ENCODE results near the gene CPNE7. TPM values are rescaled to one million over a fixed set of nuclear protein-coding genes. Genes with fewer than 3 reads are reported as not detected.
A peak's percentile ranks its signal among the peaks of the same experiment; 100 is the strongest.

Gene CPNE7
- total and polyA plus RNA-seq, 2 of the 4 experiments (the other 2 are of a cell fraction): 5.4 to 17.4 TPM

GRCh38 chr16:89529097-89529496, 46.5 kb upstream of the CPNE7 start:
- ChIA-PET POLR2A (ENCODE audit: unreplicated experiment) (no interaction called here), CTCF (interaction anchor here (0.6 kb wide), 1 partner anchor 46 kb away, joined by 3 read pairs; no protein-coding TSS in a partner anchor)
- H3K27me3 ChIP-seq (ENCODE audit: control insufficient read depth, insufficient read depth, low read length): no peaks in the 10 kb centered on the region
- H3K18ac ChIP-seq (ENCODE audit: low read depth, low read length): no peak overlapping the region
- H3K4ac ChIP-seq (ENCODE audit: low read depth, low read length): no peak overlapping the region
- H3K9ac ChIP-seq (ENCODE audit: low read depth, low read length): no peak overlapping the region
- no peak overlapping the region for H2BK20ac ChIP-seq (ENCODE audit: low read depth, low read length)
- DNase-seq (no peak), ATAC-seq (ENCODE audit: low read depth) (no peak)
- no peak overlapping the region for H3K14ac ChIP-seq (replicated peaks; ENCODE audit: low read depth, low read length)
- H3K56ac ChIP-seq (ENCODE audit: extremely low read depth, insufficient read depth, low read length): no peak overlapping the region
- no peak overlapping the region for H3K4me2 ChIP-seq (ENCODE audit: low read depth, low read length)
- intact Hi-C loops (cut with micrococcal nuclease) (no loop called here), dilution Hi-C loops (cut with HindIII; ENCODE audit: low sequenced_read_pairs, unreplicated experiment) (no loop called here), in situ Hi-C loops (cut with MboI; ENCODE audit: low sequenced_read_pairs) (no loop called here)
- no peak overlapping the region for H2AFZ ChIP-seq (replicated peaks; ENCODE audit: low read length, poor library complexity)
- H3K23ac ChIP-seq (ENCODE audit: low read depth, low read length): no peak overlapping the region
- no peaks in the 10 kb centered on the region for H3K9me1 ChIP-seq (ENCODE audit: insufficient read depth, low read length)
- no peak overlapping the region for H3K4me3 ChIP-seq (ENCODE audit: insufficient read depth, low read depth, low read length)
- no peak overlapping the region for H2BK120ac ChIP-seq (ENCODE audit: low read depth, low read length)
- no peak overlapping the region for H2BK5ac ChIP-seq (ENCODE audit: low read depth, low read length, poor library complexity, severe bottlenecking)
- H2AK9ac ChIP-seq (replicated peaks; ENCODE audit: low read depth, low read length, poor library complexity): no peak overlapping the region
- peaks cover 7 to 49% of the 10 kb centered on the region in 2 experiments for H3K79me1 ChIP-seq (ENCODE audit: low read depth in 1 of 2, low read length in 2 of 2)
- H3K4me1 ChIP-seq (ENCODE audit: control insufficient read depth, insufficient read depth, low read length): no peaks in the 10 kb centered on the region
- no peaks in the 10 kb centered on the region for H3K9me3 ChIP-seq (ENCODE audit: control insufficient read depth, insufficient read depth, low read length)
- H4K91ac ChIP-seq (ENCODE audit: insufficient read depth, low read depth, low read length): no peak overlapping the region
- peaks cover 76% of the 10 kb centered on the region for H3K36me3 ChIP-seq (ENCODE audit: control insufficient read depth, insufficient read depth, low read length)
- peaks cover 5% of the 10 kb centered on the region for H4K20me1 ChIP-seq (ENCODE audit: insufficient read depth, low read length)
- no peak overlapping the region for H3K27ac ChIP-seq (ENCODE audit: insufficient read depth, low read length)
- no TSS peak for BruUV-seq (replicated peaks)
- no peak overlapping the region for H4K5ac ChIP-seq (ENCODE audit: low read depth, low read length)
- no peak overlapping the region for H2BK15ac ChIP-seq (ENCODE audit: low read depth, low read length)
- no peak overlapping the region for H4K8ac ChIP-seq (ENCODE audit: low read depth in 2 of 2, low read length in 2 of 2)
- H2AK5ac ChIP-seq (ENCODE audit: low read depth, low read length): no peak overlapping the region
- TF ChIP-seq MAZ (IDR thresholded peaks at IDR 0.05; ENCODE audit: borderline replicate concordance, low read depth, low read length) (no peak), MAFK (IDR thresholded peaks at IDR 0.05; ENCODE audit: low read depth, low read length) (peak; percentile 70)
- 82% methylated on average over 10 of the region's 16 CpGs; no CpG with 5 or more reads in 1 of the 2 experiments for WGBS, 2 experiments (ENCODE audit: extremely low coverage in 2 of 2, insufficient read length in 1 of 2)
